ENCODE results near the gene YTHDF1. TPM values are rescaled to one million over a fixed set of nuclear protein-coding genes. Genes with fewer than 3 reads are reported as not detected.

Gene YTHDF1
- total RNA-seq, 4 donors from 2014 or later: 20.9 to 24.3 (median 21.8) TPM

DNA sequence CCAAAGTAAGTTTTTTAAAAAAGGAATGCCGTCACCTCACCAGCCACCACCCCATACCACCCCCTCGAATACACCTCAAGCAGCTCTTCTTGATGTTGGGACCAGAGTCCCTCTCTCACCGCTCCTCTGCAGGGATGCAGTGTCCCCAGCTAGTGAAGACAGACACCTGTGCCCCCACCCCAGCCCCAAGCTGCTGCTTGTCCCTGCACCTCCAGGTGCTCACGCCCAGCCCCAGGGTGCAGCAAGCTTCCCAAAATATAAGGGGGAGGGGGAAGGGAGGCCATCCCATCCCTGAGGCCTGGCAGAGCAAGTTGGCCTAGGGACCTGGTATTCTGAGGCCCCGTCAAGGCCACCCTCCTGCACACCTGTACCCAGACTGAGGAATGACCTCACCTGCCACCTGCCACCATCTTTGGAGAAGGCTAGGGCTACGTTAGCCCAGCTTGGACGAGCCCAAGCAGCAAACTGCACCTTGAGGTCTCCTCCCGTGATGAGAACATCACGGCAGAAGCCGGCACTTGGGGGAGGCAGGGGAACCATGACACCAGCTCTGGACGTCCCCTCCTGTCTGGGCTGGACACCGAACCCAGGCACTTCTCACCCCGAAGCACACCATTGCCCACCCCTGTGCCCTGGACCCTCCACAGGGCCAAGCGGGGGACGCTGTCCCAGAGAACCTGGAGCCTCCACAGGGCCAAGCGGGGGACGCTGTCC lies 25.9 kb downstream of the YTHDF1 start:
- TF ChIP-seq, protein P1, sequence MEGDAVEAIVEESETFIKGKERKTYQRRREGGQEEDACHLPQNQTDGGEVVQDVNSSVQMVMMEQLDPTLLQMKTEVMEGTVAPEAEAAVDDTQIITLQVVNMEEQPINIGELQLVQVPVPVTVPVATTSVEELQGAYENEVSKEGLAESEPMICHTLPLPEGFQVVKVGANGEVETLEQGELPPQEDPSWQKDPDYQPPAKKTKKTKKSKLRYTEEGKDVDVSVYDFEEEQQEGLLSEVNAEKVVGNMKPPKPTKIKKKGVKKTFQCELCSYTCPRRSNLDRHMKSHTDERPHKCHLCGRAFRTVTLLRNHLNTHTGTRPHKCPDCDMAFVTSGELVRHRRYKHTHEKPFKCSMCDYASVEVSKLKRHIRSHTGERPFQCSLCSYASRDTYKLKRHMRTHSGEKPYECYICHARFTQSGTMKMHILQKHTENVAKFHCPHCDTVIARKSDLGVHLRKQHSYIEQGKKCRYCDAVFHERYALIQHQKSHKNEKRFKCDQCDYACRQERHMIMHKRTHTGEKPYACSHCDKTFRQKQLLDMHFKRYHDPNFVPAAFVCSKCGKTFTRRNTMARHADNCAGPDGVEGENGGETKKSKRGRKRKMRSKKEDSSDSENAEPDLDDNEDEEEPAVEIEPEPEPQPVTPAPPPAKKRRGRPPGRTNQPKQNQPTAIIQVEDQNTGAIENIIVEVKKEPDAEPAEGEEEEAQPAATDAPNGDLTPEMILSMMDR (IDR thresholded peaks at IDR 0.05; ENCODE audit: low read depth): no peak

DNA sequence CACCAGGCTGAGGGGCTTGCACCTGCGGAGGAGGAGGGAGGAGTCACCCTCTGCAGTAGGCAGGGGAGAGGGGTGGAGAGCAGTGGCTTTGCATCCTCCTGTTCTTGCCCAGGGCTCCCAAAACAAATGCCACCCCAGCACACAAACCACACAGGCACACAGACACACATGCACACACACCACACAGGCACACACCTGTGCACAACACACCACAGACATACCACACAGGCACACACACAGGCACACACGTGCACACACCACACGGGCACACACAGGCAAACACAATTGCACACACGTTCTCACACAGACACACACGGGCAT lies 26.6 kb downstream of the YTHDF1 start:
- TF ChIP-seq, protein P1 (IDR thresholded peaks at IDR 0.05; ENCODE audit: low read depth): no peak

DNA sequence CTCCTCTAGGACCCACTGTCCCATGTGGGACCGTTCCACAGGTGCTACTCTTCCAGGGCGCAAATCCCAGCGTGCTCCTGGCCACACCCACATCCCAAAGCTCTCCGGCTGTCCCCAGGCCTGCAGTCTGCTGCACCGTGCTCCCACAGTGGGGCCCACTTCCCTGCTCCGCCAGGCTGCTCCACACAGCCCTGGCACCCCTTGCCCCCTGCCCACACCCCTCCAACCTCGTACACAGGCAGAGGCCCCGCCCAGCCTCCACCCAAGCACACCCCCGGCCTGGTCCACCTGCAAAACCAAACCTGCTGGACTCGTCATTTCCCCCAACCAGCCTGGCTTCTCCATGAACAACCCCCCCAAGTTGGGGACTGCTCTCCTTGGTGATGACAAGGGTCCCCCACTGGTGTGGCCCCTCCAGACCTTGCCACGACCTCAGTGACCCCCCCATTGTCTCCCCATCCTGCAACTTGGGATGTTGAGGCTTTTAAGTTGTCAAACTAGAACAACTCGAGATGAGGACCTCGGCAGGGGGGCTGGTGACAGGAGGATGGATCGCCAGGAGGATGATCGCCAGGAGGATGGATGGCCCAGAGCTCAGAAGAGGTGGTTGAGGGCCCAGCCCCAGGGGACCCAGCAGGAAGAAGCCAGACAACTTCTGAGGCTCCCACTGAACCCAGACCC lies 27.1 kb downstream of the YTHDF1 start:
- TF ChIP-seq, protein P1 (IDR thresholded peaks at IDR 0.05; ENCODE audit: low read depth): no peak

GRCh38 chr20:63188159-63188442 lies 27.8 kb downstream of the YTHDF1 start:
- TF ChIP-seq, protein P1 (IDR thresholded peaks at IDR 0.05; ENCODE audit: low read depth): no peak

DNA sequence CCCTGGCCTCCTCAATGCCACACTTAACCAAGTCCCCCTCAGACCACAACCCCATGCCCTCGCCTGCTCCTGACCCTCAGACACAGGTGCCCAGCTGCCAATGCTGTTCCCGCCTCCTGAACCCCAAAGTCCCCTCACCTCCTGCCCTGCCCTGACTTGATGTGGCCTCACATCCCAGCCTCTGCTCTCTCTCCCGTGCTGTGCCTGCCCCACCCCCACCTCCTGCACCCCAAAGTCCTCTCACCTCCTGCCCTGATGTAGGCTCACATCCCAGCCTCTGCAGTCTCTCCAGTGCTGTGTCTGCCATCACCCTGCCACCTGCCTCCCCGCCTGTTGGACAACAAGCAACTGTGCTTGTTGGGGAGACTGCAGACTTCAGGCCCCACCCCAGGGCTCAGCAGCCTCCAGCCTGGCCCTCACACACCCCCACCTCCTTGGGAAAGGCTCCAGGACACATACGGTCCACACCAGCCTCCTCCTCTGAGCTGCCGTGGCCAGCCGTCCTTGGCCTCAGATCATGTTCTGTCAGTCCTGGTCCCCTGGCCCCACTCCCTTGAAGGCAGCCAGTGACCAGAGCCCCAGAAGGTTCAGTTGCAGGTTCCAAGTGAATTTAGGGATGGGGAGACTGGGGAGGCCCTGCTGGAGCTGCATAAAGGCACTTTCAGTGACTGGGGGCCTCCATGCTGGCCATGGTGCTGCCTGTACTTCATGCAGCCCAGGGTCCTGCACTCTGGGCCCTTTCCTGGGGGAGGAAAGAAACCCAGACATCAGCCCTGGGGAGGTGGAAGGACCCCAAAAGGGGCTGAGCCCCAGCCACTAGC lies 28.4 kb downstream of the YTHDF1 start:
- TF ChIP-seq, protein P1 (IDR thresholded peaks at IDR 0.05; ENCODE audit: low read depth): no peak

DNA sequence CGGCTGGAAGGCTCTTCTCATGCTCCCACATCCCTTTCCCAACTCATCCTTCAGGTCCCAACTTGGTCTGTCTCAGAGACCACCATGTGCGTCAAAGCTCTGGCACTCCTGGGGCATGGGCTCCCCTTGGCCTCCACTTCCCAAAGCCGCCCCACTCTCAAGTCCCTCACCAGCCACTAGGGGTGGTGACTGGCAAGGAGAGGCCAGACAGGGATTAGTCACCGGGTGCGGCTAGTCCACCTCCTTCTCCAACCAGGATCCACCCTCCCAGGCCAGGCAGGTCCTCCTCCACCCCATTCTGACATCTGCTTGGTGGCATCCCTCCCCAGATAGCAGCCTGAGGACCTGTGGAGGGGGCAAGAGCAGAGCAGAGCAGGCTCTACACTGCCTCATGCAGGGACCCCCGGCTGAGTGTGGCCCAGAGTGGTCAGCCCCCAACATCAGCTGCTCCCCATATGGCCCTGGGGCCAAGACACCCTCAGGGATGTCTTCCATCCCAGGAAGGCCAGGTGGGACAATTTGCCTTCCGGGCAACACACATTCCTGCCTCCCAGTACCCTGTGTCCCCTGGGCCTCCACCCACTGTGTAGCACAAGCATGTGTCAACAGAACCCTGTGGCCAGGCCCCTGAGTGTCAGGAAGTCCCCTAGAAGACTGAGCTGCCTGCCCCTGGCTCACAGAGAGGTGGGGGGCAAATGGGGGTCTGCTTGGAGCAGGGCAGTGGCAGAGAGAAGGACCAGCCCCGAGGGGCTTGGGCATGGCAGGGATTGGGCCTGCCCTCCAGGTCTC lies 29.2 kb downstream of the YTHDF1 start:
- TF ChIP-seq, protein P1 (IDR thresholded peaks at IDR 0.05; ENCODE audit: low read depth): no peak

Measured in subcutaneous adipose tissue (tissue), 4 donors.